Measurements from ENCODE around the gene NRXN3.

Gene NRXN3

GRCh38 chr14:79051742-79052141 lies 881.6 kb downstream of the NRXN3 start:
- DNase-seq = no peak
- H3K27me3 Mint-ChIP-seq = no peaks in the 10 kb centered on the region
- H3K4me1 Mint-ChIP-seq (ENCODE audit: low read depth in 2 of 2) = no peaks in the 10 kb centered on the region
- no peaks in the 10 kb centered on the region for H3K36me3 Mint-ChIP-seq (ENCODE audit: insufficient read depth)
- H3K9me3 Mint-ChIP-seq = peaks cover 3 to 8% of the 10 kb centered on the region in 2 donors
- no peak overlapping the region for H3K27ac Mint-ChIP-seq
- no peak overlapping the region for H3K4me3 Mint-ChIP-seq
- no peak for ATAC-seq (replicated peaks)

- Mint-ChIP-seq H3K9me3 (peaks cover 7 to 21% of the 10 kb centered on the region in 2 donors), H3K27me3 (no peaks in the 10 kb centered on the region), H3K27ac (no peak overlapping the region), H3K4me1 (ENCODE audit: low read depth in 2 of 2) (no peaks in the 10 kb centered on the region), H3K4me3 (no peak overlapping the region), H3K36me3 (ENCODE audit: insufficient read depth) (no peaks in the 10 kb centered on the region)
- DNase-seq = no peak
- ATAC-seq (replicated peaks) = no peak
Observed at GRCh38 chr14:79056879-79057278, 886.7 kb downstream of the NRXN3 start.

- peaks cover 7 to 21% of the 10 kb centered on the region in 2 donors for H3K9me3 Mint-ChIP-seq
- ATAC-seq (replicated peaks) (no peak), DNase-seq (no peak)
- H3K4me3 Mint-ChIP-seq = no peak overlapping the region
- H3K27ac Mint-ChIP-seq = no peak overlapping the region
- no peaks in the 10 kb centered on the region for H3K4me1 Mint-ChIP-seq (ENCODE audit: low read depth in 2 of 2)
- no peaks in the 10 kb centered on the region for H3K36me3 Mint-ChIP-seq (ENCODE audit: insufficient read depth)
- H3K27me3 Mint-ChIP-seq = no peaks in the 10 kb centered on the region
Observed at GRCh38 chr14:79057333-79057732, 887.2 kb downstream of the NRXN3 start.

- Mint-ChIP-seq H3K27me3 (no peaks in the 10 kb centered on the region), H3K4me1 (ENCODE audit: low read depth in 2 of 2) (no peaks in the 10 kb centered on the region), H3K4me3 (no peak overlapping the region), H3K9me3 (peaks cover 4 to 10% of the 10 kb centered on the region in 2 donors), H3K36me3 (ENCODE audit: insufficient read depth) (no peaks in the 10 kb centered on the region), H3K27ac (no peak overlapping the region)
- ATAC-seq (replicated peaks) (no peak), DNase-seq (no peak)
Observed at GRCh38 chr14:79062226-79062625, 892.1 kb downstream of the NRXN3 start.

GRCh38 chr14:79064214-79064613 lies 894.0 kb downstream of the NRXN3 start:
- no peak for ATAC-seq (replicated peaks)
- Mint-ChIP-seq H3K36me3 (ENCODE audit: insufficient read depth) (no peaks in the 10 kb centered on the region), H3K27ac (no peak overlapping the region), H3K4me1 (ENCODE audit: low read depth in 2 of 2) (no peaks in the 10 kb centered on the region), H3K27me3 (no peaks in the 10 kb centered on the region), H3K4me3 (no peak overlapping the region), H3K9me3 (peaks cover 0 to 3% of the 10 kb centered on the region in 2 donors)
- no peak for DNase-seq

GRCh38 chr14:79074510-79074909 lies 904.3 kb downstream of the NRXN3 start:
- H3K27ac Mint-ChIP-seq = no peak overlapping the region
- no peaks in the 10 kb centered on the region for H3K27me3 Mint-ChIP-seq
- ATAC-seq (replicated peaks) (no peak), DNase-seq (no peak)
- H3K4me3 Mint-ChIP-seq = no peak overlapping the region
- H3K9me3 Mint-ChIP-seq = peaks cover 0 to 2% of the 10 kb centered on the region in 2 donors
- H3K36me3 Mint-ChIP-seq (ENCODE audit: insufficient read depth) = no peaks in the 10 kb centered on the region
- no peaks in the 10 kb centered on the region for H3K4me1 Mint-ChIP-seq (ENCODE audit: low read depth in 2 of 2)

- H3K27me3 Mint-ChIP-seq = no peaks in the 10 kb centered on the region
- no peak overlapping the region for H3K4me3 Mint-ChIP-seq
- ATAC-seq (replicated peaks) = no peak
- no peak for DNase-seq
- no peaks in the 10 kb centered on the region for H3K4me1 Mint-ChIP-seq (ENCODE audit: low read depth in 2 of 2)
- H3K27ac Mint-ChIP-seq = no peak overlapping the region
- H3K36me3 Mint-ChIP-seq (ENCODE audit: insufficient read depth) = no peaks in the 10 kb centered on the region
- peaks cover 0 to 7% of the 10 kb centered on the region in 2 donors for H3K9me3 Mint-ChIP-seq
Observed at GRCh38 chr14:79076428-79076827, 906.3 kb downstream of the NRXN3 start.

- ATAC-seq (replicated peaks) (no peak), DNase-seq (no peak)
- Mint-ChIP-seq H3K27ac (no peak overlapping the region), H3K4me3 (no peak overlapping the region), H3K27me3 (no peaks in the 10 kb centered on the region), H3K4me1 (ENCODE audit: low read depth in 2 of 2) (no peaks in the 10 kb centered on the region), H3K36me3 (ENCODE audit: insufficient read depth) (no peaks in the 10 kb centered on the region), H3K9me3 (peaks cover 0 to 7% of the 10 kb centered on the region in 2 donors)
Observed at GRCh38 chr14:79077096-79077495, 906.9 kb downstream of the NRXN3 start.

- Mint-ChIP-seq H3K9me3 (peaks cover 0 to 5% of the 10 kb centered on the region in 2 donors), H3K4me3 (no peak overlapping the region), H3K36me3 (ENCODE audit: insufficient read depth) (no peaks in the 10 kb centered on the region), H3K4me1 (ENCODE audit: low read depth in 2 of 2) (no peaks in the 10 kb centered on the region), H3K27me3 (no peaks in the 10 kb centered on the region), H3K27ac (no peak overlapping the region)
- no peak for ATAC-seq (replicated peaks)
- no peak for DNase-seq
Observed at GRCh38 chr14:79080040-79080439, 909.9 kb downstream of the NRXN3 start.

- Mint-ChIP-seq H3K9me3 (peaks cover 0 to 6% of the 10 kb centered on the region in 2 donors), H3K36me3 (ENCODE audit: insufficient read depth) (no peaks in the 10 kb centered on the region), H3K27ac (no peak overlapping the region), H3K4me3 (no peak overlapping the region), H3K27me3 (no peaks in the 10 kb centered on the region), H3K4me1 (ENCODE audit: low read depth in 2 of 2) (no peaks in the 10 kb centered on the region)
- DNase-seq (no peak), ATAC-seq (replicated peaks) (no peak)
Observed at GRCh38 chr14:79082883-79083282, 912.7 kb downstream of the NRXN3 start.

GRCh38 chr14:79083356-79083755 lies 913.2 kb downstream of the NRXN3 start:
- Mint-ChIP-seq H3K27me3 (no peaks in the 10 kb centered on the region), H3K36me3 (ENCODE audit: insufficient read depth) (no peaks in the 10 kb centered on the region), H3K9me3 (peaks cover 0 to 6% of the 10 kb centered on the region in 2 donors), H3K4me3 (no peak overlapping the region), H3K27ac (no peak overlapping the region), H3K4me1 (ENCODE audit: low read depth in 2 of 2) (no peaks in the 10 kb centered on the region)
- no peak for DNase-seq
- ATAC-seq (replicated peaks) = no peak

GRCh38 chr14:79084861-79085260 lies 914.7 kb downstream of the NRXN3 start:
- ATAC-seq (replicated peaks) (no peak), DNase-seq (no peak)
- no peaks in the 10 kb centered on the region for H3K27me3 Mint-ChIP-seq
- H3K4me1 Mint-ChIP-seq (ENCODE audit: low read depth in 2 of 2) = no peaks in the 10 kb centered on the region
- no peak overlapping the region for H3K27ac Mint-ChIP-seq
- no peaks in the 10 kb centered on the region for H3K36me3 Mint-ChIP-seq (ENCODE audit: insufficient read depth)
- H3K9me3 Mint-ChIP-seq = peaks cover 0 to 6% of the 10 kb centered on the region in 2 donors
- no peak overlapping the region for H3K4me3 Mint-ChIP-seq

GRCh38 chr14:79089576-79089975 lies 919.4 kb downstream of the NRXN3 start:
- no peak overlapping the region for H3K27ac Mint-ChIP-seq
- no peaks in the 10 kb centered on the region for H3K27me3 Mint-ChIP-seq
- H3K9me3 Mint-ChIP-seq = peaks cover 0 to 1% of the 10 kb centered on the region in 2 donors
- no peaks in the 10 kb centered on the region for H3K4me1 Mint-ChIP-seq (ENCODE audit: low read depth in 2 of 2)
- DNase-seq (no peak), ATAC-seq (replicated peaks) (no peak)
- no peak overlapping the region for H3K4me3 Mint-ChIP-seq
- no peaks in the 10 kb centered on the region for H3K36me3 Mint-ChIP-seq (ENCODE audit: insufficient read depth)

- DNase-seq (no peak), ATAC-seq (replicated peaks) (no peak)
- H3K4me3 Mint-ChIP-seq = no peak overlapping the region
- no peaks in the 10 kb centered on the region for H3K27me3 Mint-ChIP-seq
- no peak overlapping the region for H3K27ac Mint-ChIP-seq
- no peaks in the 10 kb centered on the region for H3K9me3 Mint-ChIP-seq
- H3K36me3 Mint-ChIP-seq (ENCODE audit: insufficient read depth) = no peaks in the 10 kb centered on the region
- H3K4me1 Mint-ChIP-seq (ENCODE audit: low read depth in 2 of 2) = no peaks in the 10 kb centered on the region
Observed at GRCh38 chr14:79090641-79091180, 920.5 kb downstream of the NRXN3 start.

All from effector memory CD8-positive, alpha-beta T cell (primary cell).